ENCODE data around the gene CDT1.

DNA sequence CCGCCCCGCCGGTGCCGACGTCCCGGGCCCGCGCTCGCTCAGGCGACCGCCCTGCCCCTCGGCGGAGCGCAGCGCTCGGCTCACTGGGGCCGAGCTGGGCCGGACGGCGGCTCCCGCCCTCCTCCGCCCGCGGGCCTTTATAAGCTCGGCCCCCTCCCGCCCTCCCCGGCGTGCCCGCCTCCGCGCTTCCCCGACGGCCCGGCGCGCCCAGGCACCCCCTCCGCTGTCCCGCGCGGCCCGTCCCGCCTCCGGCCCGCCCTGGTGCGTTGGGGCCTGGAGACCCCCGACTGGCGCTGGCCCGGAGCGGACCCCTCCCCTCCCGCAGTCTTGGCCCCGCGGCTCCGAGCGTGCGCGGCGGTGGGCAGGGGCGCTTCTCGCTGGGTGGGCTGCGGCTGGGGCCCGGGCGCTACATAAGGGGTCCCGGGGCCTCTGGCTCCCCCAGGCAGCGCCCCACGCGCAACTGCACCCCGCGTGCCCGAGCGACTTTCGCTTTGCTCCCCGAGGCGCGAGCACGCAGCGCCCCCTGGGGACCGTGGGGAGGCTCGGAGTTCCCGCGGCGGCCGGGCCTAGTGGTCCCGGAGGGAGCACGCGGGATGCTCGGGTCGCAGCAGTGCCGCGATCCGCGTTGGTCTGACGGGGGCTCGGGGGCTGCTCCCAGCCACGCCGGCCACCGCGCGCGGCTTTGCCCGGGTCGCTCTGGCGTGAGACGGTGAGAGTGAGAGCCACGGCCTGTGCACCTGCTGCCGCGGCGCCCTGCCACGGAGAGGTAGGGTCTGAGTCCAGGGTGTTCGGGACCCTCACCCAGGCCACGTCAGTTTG is 18.3 kb upstream of the CDT1 start, which contains the start of gene PIEZO1:
- peak; percentile 41 to 88 for TF ChIP-seq POLR2AphosphoS5 (IDR thresholded peaks at IDR 0.05)
- TF ChIP-seq, protein P1, sequence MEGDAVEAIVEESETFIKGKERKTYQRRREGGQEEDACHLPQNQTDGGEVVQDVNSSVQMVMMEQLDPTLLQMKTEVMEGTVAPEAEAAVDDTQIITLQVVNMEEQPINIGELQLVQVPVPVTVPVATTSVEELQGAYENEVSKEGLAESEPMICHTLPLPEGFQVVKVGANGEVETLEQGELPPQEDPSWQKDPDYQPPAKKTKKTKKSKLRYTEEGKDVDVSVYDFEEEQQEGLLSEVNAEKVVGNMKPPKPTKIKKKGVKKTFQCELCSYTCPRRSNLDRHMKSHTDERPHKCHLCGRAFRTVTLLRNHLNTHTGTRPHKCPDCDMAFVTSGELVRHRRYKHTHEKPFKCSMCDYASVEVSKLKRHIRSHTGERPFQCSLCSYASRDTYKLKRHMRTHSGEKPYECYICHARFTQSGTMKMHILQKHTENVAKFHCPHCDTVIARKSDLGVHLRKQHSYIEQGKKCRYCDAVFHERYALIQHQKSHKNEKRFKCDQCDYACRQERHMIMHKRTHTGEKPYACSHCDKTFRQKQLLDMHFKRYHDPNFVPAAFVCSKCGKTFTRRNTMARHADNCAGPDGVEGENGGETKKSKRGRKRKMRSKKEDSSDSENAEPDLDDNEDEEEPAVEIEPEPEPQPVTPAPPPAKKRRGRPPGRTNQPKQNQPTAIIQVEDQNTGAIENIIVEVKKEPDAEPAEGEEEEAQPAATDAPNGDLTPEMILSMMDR (IDR thresholded peaks at IDR 0.05) = peak; percentile 93 to 98 (median 96)
- peak; percentile 33 for TF ChIP-seq POLR2A (IDR thresholded peaks at IDR 0.05; ENCODE audit: low read depth)

Measured in esophagus muscularis mucosa (tissue), 3 donors.